Uterus (tissue), 2 donors: ENCODE data around the gene ZSCAN21.

Experiments
- CTCF ChIP-seq, 4 experiments: fragments of 200-600 bp in 2 of 4; fragments of 450-650 bp in 2 of 4; sonication (generic) in 2 of 4; IDR thresholded peaks; one replicate each; pipeline ENCODE4 v1.5.1; 2016 to 2019; ENCODE audit warnings: antibody characterized with exemption in 4 of 4, mild to moderate bottlenecking in 2 of 4, moderate library complexity in 1 of 4
- POLR2A ChIP-seq, 2 donors: fragments of 450-650 bp; IDR thresholded peaks; one replicate each; pipeline ENCODE4 v1.6.1; 2016; ENCODE audit warnings: antibody characterized with exemption in 2 of 2, mild to moderate bottlenecking in 1 of 2, moderate library complexity in 1 of 2

GRCh38 chr7:100101016-100101862 lies 51.7 kb downstream of the ZSCAN21 start, which contains the start of the genes AP4M1 and MCM7:
- TF ChIP-seq CTCF (IDR thresholded peaks at IDR 0.05) (peak in 1 of 4 experiments; percentile 31), POLR2A (IDR thresholded peaks at IDR 0.05) (peak; percentile 13 to 48)
